Osteoblast (primary cell): ENCODE data around the gene SLC25A31. TPM values are rescaled to one million over a fixed set of nuclear protein-coding genes. Genes with fewer than 3 reads are reported as not detected.

ENCODE experiments used
- DNase-seq: peaks from one replicate; pipeline ENCODE4 v3.0.0; 2011; ENCODE audit warnings: low spot score, mixed read lengths; ENCODE audit not compliant: insufficient read length; ENCODE audit errors: missing footprints
- H2AFZ ChIP-seq: 2 replicates; pipeline ENCODE4 v1.6.0; 2011; ENCODE audit warnings: mild to moderate bottlenecking, low read length
- H3K27ac ChIP-seq: 2 replicates; pipeline ENCODE4 v1.5.1; 2011; ENCODE audit warnings: mild to moderate bottlenecking, low read depth, low read length, moderate library complexity
- H3K27me3 ChIP-seq: 2 replicates; pipeline ENCODE4 v1.6.0; 2012; ENCODE audit warnings: mild to moderate bottlenecking, control low read depth, inconsistent platforms, low read length, moderate library complexity; ENCODE audit not compliant: insufficient read depth
- H3K36me3 ChIP-seq: 2 replicates; pipeline ENCODE4 v1.5.1; 2011; ENCODE audit warnings: mild to moderate bottlenecking, low read length, control low read depth, moderate library complexity; ENCODE audit not compliant: insufficient read depth
- H3K4me1 ChIP-seq: 2 replicates; pipeline ENCODE4 v1.5.1; 2011; ENCODE audit warnings: mild to moderate bottlenecking, low read length, control low read depth, moderate library complexity; ENCODE audit not compliant: insufficient read depth
- H3K4me2 ChIP-seq: 2 replicates; pipeline ENCODE4 v1.6.0; 2011; ENCODE audit warnings: mild to moderate bottlenecking, low read length; ENCODE audit not compliant: insufficient read depth
- H3K4me3 ChIP-seq: fragments of 200-600 bp; sonication (generic); 3 replicates; pipeline ENCODE4 v1.5.1; 2012; ENCODE audit warnings: mild to moderate bottlenecking, low read length, inconsistent platforms; ENCODE audit not compliant: insufficient read depth
- H3K79me2 ChIP-seq: 2 replicates; pipeline ENCODE4 v1.6.0; 2012; ENCODE audit warnings: mild to moderate bottlenecking, low read length, control low read depth, inconsistent platforms; ENCODE audit not compliant: insufficient read depth
- H3K9me3 ChIP-seq: 2 replicates; pipeline ENCODE4 v1.5.1; 2011; ENCODE audit warnings: low read depth, low read length, control low read depth
- H4K20me1 ChIP-seq: 2 replicates; pipeline ENCODE4 v1.6.0; 2012; ENCODE audit warnings: mild to moderate bottlenecking, low read length, control low read depth; ENCODE audit not compliant: insufficient read depth
- CTCF ChIP-seq: IDR thresholded peaks from 2 replicates; pipeline ENCODE4 v1.5.1; 2011; ENCODE audit warnings: mild to moderate bottlenecking, low read depth, low read length, moderate library complexity; ENCODE audit errors: extremely low read depth
- total RNA-seq: library from RNA; depleted of rRNA; stranded (reverse); fragments of >200 nt; gene quantifications from 2 replicates; pipeline ENCODE4 v1.2.3, GENCODE V29; 2012

SLC25A31 gene
- total RNA-seq, 1 donor: not detected

- H3K79me2 ChIP-seq: no peaks in the 10 kb centered on the region
- peaks cover 9% of the 10 kb centered on the region for H3K4me1 ChIP-seq
- peak overlapping the region; percentile 88 for H3K4me3 ChIP-seq
- peak overlapping the region; percentile 100 for H3K4me2 ChIP-seq
- H4K20me1 ChIP-seq: no peaks in the 10 kb centered on the region
- H3K27me3 ChIP-seq: peaks cover 21% of the 10 kb centered on the region
- H2AFZ ChIP-seq: peak overlapping the region; percentile 98
- DNase-seq: peak; percentile 82
- H3K9me3 ChIP-seq: no peaks in the 10 kb centered on the region
- H3K36me3 ChIP-seq: no peaks in the 10 kb centered on the region
- H3K27ac ChIP-seq: peak overlapping the region; percentile 68
- no peak for TF ChIP-seq CTCF
Observed at GRCh38 chr4:127781300-127782024, 51.3 kb downstream of the SLC25A31 start.

GRCh38 chr4:127782025-127782274 is 51.8 kb downstream of the SLC25A31 start:
- Histone ChIP-seq H3K27me3 (peaks cover 21% of the 10 kb centered on the region), H3K9me3 (no peaks in the 10 kb centered on the region), H2AFZ (peak overlapping the region; percentile 98), H3K4me2 (peak overlapping the region; percentile 100), H3K4me1 (peaks cover 9% of the 10 kb centered on the region), H3K27ac (peak overlapping the region; percentile 68), H3K4me3 (peak overlapping the region; percentile 88), H3K36me3 (no peaks in the 10 kb centered on the region), H4K20me1 (no peaks in the 10 kb centered on the region), H3K79me2 (no peaks in the 10 kb centered on the region)
- DNase-seq: peak; percentile 98
- no peak for TF ChIP-seq CTCF

GRCh38 chr4:127782275-127783025 is 52.2 kb downstream of the SLC25A31 start, which contains the start of gene HSPA4L:
HSPA4L (plus strand) TSS chr4:127782322; CDS start chr4:127782551, 229 bp downstream.
- Histone ChIP-seq H3K27ac (peak within 1 kb of the TSS; percentile 68), H2AFZ (peak within 1 kb of the TSS; percentile 98), H3K4me1 (peaks cover 9% of the 10 kb centered on the region), H3K4me2 (peak within 1 kb of the TSS; percentile 100), H3K4me3 (peak within 1 kb of the TSS; percentile 88), H3K79me2 (no peaks in the 10 kb centered on the region), H3K27me3 (peaks cover 21% of the 10 kb centered on the region), H3K9me3 (no peaks in the 10 kb centered on the region), H3K36me3 (no peaks in the 10 kb centered on the region), H4K20me1 (no peaks in the 10 kb centered on the region)
- no peak for TF ChIP-seq CTCF
- peak; percentile 32 for DNase-seq
